ENCODE results near the gene SRSF11.

Gene SRSF11

DNA sequence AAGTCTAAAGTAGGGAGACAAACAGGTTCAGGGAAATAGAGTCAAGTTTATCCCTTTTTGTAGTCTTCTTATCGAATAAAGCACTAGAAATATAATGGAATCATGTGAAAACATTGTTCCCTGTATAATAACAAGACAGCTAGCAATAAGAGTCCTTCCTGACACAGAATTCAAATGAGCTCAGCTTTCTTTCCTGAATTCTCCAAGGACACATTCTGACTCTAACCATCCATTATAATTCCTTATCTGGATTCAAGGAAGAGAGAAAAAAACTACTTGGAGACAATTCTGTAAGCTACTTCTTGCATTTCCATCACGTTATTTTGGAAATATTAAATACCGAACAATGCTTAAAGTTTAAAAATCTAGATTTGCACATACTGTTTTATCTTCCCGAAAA is 74.6 kb downstream of the SRSF11 start:
- DNase-seq (ENCODE audit: insufficient read length, low spot score) (no peak), FAIRE-seq (peak; percentile 56)
- no peak for TF ChIP-seq CTCF (IDR thresholded peaks at IDR 0.05; ENCODE audit: insufficient read depth, missing control alignments)

DNA sequence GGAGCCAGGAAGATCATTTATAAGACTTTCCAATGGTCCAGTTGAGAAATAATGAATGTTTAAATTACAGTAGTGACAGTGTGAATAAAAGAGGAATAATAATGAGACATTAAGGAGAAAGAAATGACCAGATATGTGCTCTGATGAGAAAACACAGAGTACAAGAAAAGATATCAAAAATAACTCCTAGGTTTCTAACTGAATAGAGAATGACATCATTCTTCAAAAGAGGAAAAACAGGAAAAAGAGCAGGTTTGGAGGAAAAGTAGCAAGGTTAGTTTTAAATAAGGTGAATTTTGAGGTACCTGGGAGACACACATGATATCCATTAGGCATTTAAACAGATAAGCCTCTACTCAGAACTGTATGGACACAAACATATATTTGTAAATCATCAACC is 78.3 kb downstream of the SRSF11 start:
- no peak for TF ChIP-seq CTCF (IDR thresholded peaks at IDR 0.05; ENCODE audit: insufficient read depth, missing control alignments)
- FAIRE-seq, result no peak

More for the DNA sequence above, 78.3 kb downstream of the SRSF11 start:
- no peak for DNase-seq (ENCODE audit: insufficient read length, low spot score)

Measured in D721Med (cell line).